Kidney (tissue), 14 donors: ENCODE data around the gene INSM2. TPM values are rescaled to one million over a fixed set of nuclear protein-coding genes. Genes with fewer than 3 reads are reported as not detected.

Experiments
- DNase-seq, 5 donors: peaks; one replicate each; pipeline ENCODE4 v3.0.0-alpha.2; 2013 to 2020
- FAIRE-seq: peaks from 2 replicates; lab custom pipeline; 2012; peaks lifted over from hg19 to GRCh38; lab: Jason Lieb, UNC
- H3K27ac ChIP-seq, 2 donors: one replicate each; pipeline ENCODE4 v1.7.0; 2013; ENCODE audit warnings: low read depth in 2 of 2, low read length in 2 of 2, inconsistent platforms in 1 of 2
- H3K27me3 ChIP-seq: one replicate; pipeline ENCODE4 v1.7.1; 2013; ENCODE audit warnings: low read length, inconsistent platforms; ENCODE audit not compliant: control insufficient read depth, insufficient read depth
- H3K36me3 ChIP-seq, 3 donors: one replicate each; pipeline versions ENCODE4 v1.7.0 to v1.7.1; 2013; ENCODE audit warnings: low read length in 3 of 3, control low read depth in 1 of 3, inconsistent platforms in 1 of 3; ENCODE audit not compliant: insufficient read depth in 3 of 3, control insufficient read depth in 2 of 3
- H3K4me1 ChIP-seq, 3 donors: one replicate each; pipeline versions ENCODE4 v1.7.0 to v1.7.1; 2013; ENCODE audit warnings: low read length in 3 of 3, inconsistent platforms in 1 of 3, low read depth in 1 of 3; ENCODE audit not compliant: control insufficient read depth in 2 of 3, insufficient read depth in 2 of 3
- H3K4me3 ChIP-seq, 3 donors: one replicate each; pipeline versions ENCODE4 v1.7.0 to v1.8.1; 2013; ENCODE audit warnings: low read length in 3 of 3, control low read depth in 1 of 3, inconsistent platforms in 1 of 3
- H3K9ac ChIP-seq, 3 donors: one replicate each; pipeline versions ENCODE4 v1.7.0 to v1.7.1; 2013; ENCODE audit warnings: low read length in 3 of 3, control low read depth in 1 of 3, inconsistent platforms in 1 of 3
- H3K9me3 ChIP-seq, 3 donors: one replicate each; pipeline versions ENCODE4 v1.7.0 to v1.7.1; 2013; ENCODE audit warnings: low read length in 3 of 3, control low read depth in 1 of 3, inconsistent platforms in 1 of 3; ENCODE audit not compliant: control insufficient read depth in 2 of 3, insufficient read depth in 1 of 3
- CTCF ChIP-seq: IDR thresholded peaks from 3 replicates; pipeline ENCODE4 v1.5.1; 2012; ENCODE audit warnings: mild to moderate bottlenecking, moderate library complexity, borderline replicate concordance; ENCODE audit not compliant: insufficient read depth; ENCODE audit errors: extremely low read depth
- intact Hi-C: fragments of 100-400 bp; cut with DNase I; formaldehyde crosslinking; loops from one replicate; pipeline ENCODE4 v1.11.1; 2022
- polyA plus RNA-seq: library from polyadenylated mRNA; stranded (reverse); fragments of 350-450 nt; fragmentation: Illumina TruSeq; extraction: RNeasy Lipid Tissue Mini Kit (QIAGEN cat#74804); gene quantifications from one replicate; pipeline ENCODE4 v1.2.3, GENCODE V29; 2014; ENCODE audit warnings: low read depth, low replicate concordance; ENCODE audit not compliant: insufficient read depth
- total RNA-seq: library from RNA; stranded (reverse); fragmentation: NEBNext Ultra II Directional; extraction: Animal tissue kit (Norgen Biotek cat#: 25700); gene quantifications from one replicate; pipeline ENCODE4 v1.2.1, GENCODE V29; 2021
- donor health status: control.
- donor health status: control.
- donor health status: control.
- donor health status: control.
- donor health status: control.
- donor health status: DM: yes; HTN: yes; CAD: no.
- donor health status: Normal renal cell carcinoma (clear cell type).

INSM2 gene
- total and polyA plus RNA-seq, 2 donors from 2014 or later: not detected

DNA sequence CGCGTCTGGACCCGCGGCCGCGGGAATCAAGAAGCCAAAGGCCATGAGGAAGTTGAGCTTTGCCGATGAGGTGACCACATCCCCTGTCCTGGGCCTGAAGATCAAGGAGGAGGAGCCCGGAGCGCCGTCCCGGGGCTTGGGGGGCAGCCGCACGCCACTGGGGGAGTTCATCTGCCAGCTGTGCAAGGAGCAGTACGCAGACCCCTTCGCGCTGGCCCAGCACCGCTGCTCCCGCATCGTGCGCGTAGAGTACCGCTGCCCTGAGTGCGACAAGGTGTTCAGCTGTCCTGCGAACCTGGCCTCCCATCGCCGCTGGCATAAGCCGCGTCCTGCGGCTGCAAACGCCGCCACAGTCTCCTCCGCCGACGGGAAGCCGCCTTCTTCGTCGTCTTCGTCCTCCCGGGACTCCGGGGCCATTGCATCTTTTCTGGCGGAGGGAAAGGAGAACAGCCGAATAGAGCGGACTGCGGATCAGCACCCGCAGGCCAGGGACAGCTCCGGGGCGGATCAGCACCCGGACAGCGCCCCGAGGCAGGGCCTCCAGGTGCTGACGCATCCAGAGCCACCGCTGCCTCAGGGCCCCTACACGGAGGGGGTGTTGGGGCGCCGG is 1.0 kb downstream of the INSM2 start:
- FAIRE-seq (no peak), DNase-seq (peak; percentile 79 to 88 (median 87))
- Histone ChIP-seq H3K4me1 (peaks cover 0 to 15% (median 7%) of the 10 kb centered on the region in 3 donors), H3K36me3 (no peaks in the 10 kb centered on the region), H3K27me3 (peaks cover 29% of the 10 kb centered on the region), H3K27ac (no peak overlapping the region), H3K9ac (no peak overlapping the region), H3K9me3 (no peaks in the 10 kb centered on the region), H3K4me3 (no peak overlapping the region)
- intact Hi-C loops: no loop called here
- no peak for TF ChIP-seq CTCF

DNA sequence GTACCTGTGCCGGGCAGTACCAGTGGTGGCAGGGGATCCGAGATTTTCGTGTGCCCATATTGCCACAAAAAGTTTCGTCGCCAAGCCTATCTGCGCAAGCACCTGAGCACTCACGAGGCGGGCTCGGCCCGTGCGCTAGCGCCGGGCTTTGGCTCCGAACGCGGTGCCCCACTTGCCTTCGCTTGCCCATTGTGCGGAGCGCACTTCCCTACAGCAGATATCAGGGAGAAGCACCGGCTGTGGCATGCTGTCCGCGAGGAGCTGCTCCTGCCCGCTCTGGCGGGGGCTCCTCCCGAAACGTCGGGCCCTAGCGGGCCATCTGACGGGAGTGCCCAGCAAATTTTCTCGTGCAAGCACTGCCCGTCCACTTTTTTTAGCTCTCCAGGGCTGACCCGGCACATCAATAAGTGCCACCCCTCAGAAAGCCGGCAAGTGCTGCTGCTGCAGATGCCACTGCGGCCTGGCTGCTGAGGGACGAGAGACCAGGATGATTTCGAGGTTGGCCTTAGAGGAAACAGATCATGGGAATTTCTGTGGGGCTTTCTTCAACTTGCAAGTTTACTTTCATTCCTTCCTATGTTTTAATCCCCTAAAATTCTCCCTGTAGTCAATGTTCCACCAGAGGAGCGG is 1.6 kb downstream of the INSM2 start:
- H3K9me3 ChIP-seq: no peaks in the 10 kb centered on the region
- no peak overlapping the region for H3K27ac ChIP-seq
- DNase-seq (peak in 1 of 5 donors; percentile 62), FAIRE-seq (no peak)
- no peak overlapping the region for H3K9ac ChIP-seq
- TF ChIP-seq CTCF: no peak
- peaks cover 25% of the 10 kb centered on the region for H3K27me3 ChIP-seq
- H3K36me3 ChIP-seq: no peaks in the 10 kb centered on the region
- peaks cover 0 to 15% (median 7%) of the 10 kb centered on the region in 3 donors for H3K4me1 ChIP-seq
- H3K4me3 ChIP-seq: peak overlapping the region in 1 of 3 donors; percentile 25
- intact Hi-C loops: no loop called here

DNA sequence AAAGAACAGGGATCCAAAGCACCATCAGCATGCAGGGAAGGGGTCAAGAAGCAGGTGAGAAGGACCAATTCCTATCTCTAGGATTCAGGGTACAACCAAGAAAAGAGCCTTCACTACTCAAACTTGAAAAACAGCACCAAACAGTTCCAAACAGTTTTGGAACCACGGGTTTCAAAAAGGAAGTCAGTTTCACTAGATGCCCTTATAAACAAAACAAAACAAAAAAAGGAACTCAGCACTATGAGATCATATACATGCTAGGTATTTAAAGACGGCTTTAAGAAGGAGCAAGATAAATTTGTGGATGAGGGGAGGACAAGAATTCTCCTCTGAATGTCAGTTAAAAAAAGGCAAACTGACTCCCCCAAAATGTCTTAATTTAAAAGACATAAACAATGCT is 6.0 kb downstream of the INSM2 start:
- DNase-seq: no peak
- H3K4me1 ChIP-seq: peaks cover 0 to 4% (median 2%) of the 10 kb centered on the region in 3 donors
- TF ChIP-seq CTCF: no peak
- no peaks in the 10 kb centered on the region for H3K36me3 ChIP-seq
- no peak overlapping the region for H3K4me3 ChIP-seq
- no peaks in the 10 kb centered on the region for H3K9me3 ChIP-seq
- H3K27ac ChIP-seq: no peak overlapping the region
- FAIRE-seq: no peak
- intact Hi-C loops: no loop called here
- H3K27me3 ChIP-seq: peaks cover 3% of the 10 kb centered on the region
- no peak overlapping the region for H3K9ac ChIP-seq
